HG02943 (cell line): ENCODE results near the gene CTNNA2.
"Not testable (repeated sequence)": the region's sequence is repeated elsewhere in the genome, so short reads cannot be mapped to it uniquely, and the experiment has no call there.

ENCODE experiments used
- ATAC-seq: cut with Tn5 transposase; IDR thresholded peaks from one replicate; pipeline ENCODE4 v1.9.1; 2021; ENCODE audit warnings: mild to moderate bottlenecking, low read depth, moderate library complexity; ENCODE audit not compliant: unreplicated experiment

Gene CTNNA2

GRCh38 chr2:80120866-80121265, 608.0 kb downstream of the CTNNA2 start:
- no peak for ATAC-seq

- ATAC-seq, result no peak
These were observed 609.8 kb downstream of the CTNNA2 start for GRCh38 chr2:80122675-80123074.

GRCh38 chr2:80126596-80127189, 613.8 kb downstream of the CTNNA2 start:
- ATAC-seq, result no peak

- ATAC-seq, result no peak
These were observed 615.2 kb downstream of the CTNNA2 start for GRCh38 chr2:80128080-80128479.

GRCh38 chr2:80132281-80132680, 619.4 kb downstream of the CTNNA2 start:
- ATAC-seq, result no peak

GRCh38 chr2:80135001-80135400, 622.1 kb downstream of the CTNNA2 start:
- no peak for ATAC-seq

GRCh38 chr2:80136338-80136737, 623.5 kb downstream of the CTNNA2 start:
- no peak for ATAC-seq

- no peak for ATAC-seq
These were observed 626.1 kb downstream of the CTNNA2 start for GRCh38 chr2:80139001-80139400.

GRCh38 chr2:80141007-80141726, 628.3 kb downstream of the CTNNA2 start:
- ATAC-seq, result no peak

- no peak for ATAC-seq
These were observed 632.6 kb downstream of the CTNNA2 start for GRCh38 chr2:80145499-80145898.

- ATAC-seq, result not testable (repeated sequence)
These were observed 633.9 kb downstream of the CTNNA2 start for GRCh38 chr2:80146757-80147156.

- no peak for ATAC-seq
These were observed 634.8 kb downstream of the CTNNA2 start for GRCh38 chr2:80147690-80148089.

- ATAC-seq, result no peak
These were observed 636.1 kb downstream of the CTNNA2 start for GRCh38 chr2:80148906-80149305.

- ATAC-seq, result no peak
These were observed 637.1 kb downstream of the CTNNA2 start for GRCh38 chr2:80149991-80150390.

GRCh38 chr2:80151248-80151647, 638.4 kb downstream of the CTNNA2 start:
- no peak for ATAC-seq

- no peak for ATAC-seq
These were observed 638.8 kb downstream of the CTNNA2 start for GRCh38 chr2:80151651-80152050.

GRCh38 chr2:80153151-80153550, 640.3 kb downstream of the CTNNA2 start:
- ATAC-seq, result no peak

- ATAC-seq, result no peak
These were observed 640.9 kb downstream of the CTNNA2 start for GRCh38 chr2:80153768-80154167.

- no peak for ATAC-seq
These were observed 641.5 kb downstream of the CTNNA2 start for GRCh38 chr2:80154231-80154915.

- ATAC-seq, result no peak
These were observed 651.5 kb downstream of the CTNNA2 start for GRCh38 chr2:80164375-80164774.

- ATAC-seq, result no peak
These were observed 653.8 kb downstream of the CTNNA2 start for GRCh38 chr2:80166483-80167171.
